A549 (cell line): ENCODE measurements around the gene B4GALT2. TPM values are rescaled to one million over a fixed set of nuclear protein-coding genes. Genes with fewer than 3 reads are reported as not detected.

Experiments
- ATAC-seq, 2 experiments: fragments of 200-7000 bp in 1 of 2; fragments of >200 bp in 1 of 2; cut with Nextera tagmentation in 1 of 2; cut with Tn5 transposase in 1 of 2; 3 replicates each; pipeline versions ENCODE4 v1.8.0 to v1.9.1; 2018 to 2020; ENCODE audit warnings: mild to moderate bottlenecking in 1 of 2, moderate library complexity in 1 of 2
- CTCF ChIA-PET: fragments of 300-600 bp; sonication (Branson Sonifier 250); formaldehyde crosslinking; extraction: SDS; loops from one replicate; lab custom pipeline; 2021; ENCODE audit warnings: antibody characterized with exemption, inconsistent platforms; lab: Yijun Ruan, JAX
- POLR2A ChIA-PET: fragments of 350-600 bp; formaldehyde crosslinking; extraction: SDS; loops from one replicate; lab custom pipeline; 2021; ENCODE audit warnings: antibody characterized with exemption, inconsistent platforms; lab: Yijun Ruan, JAX
- DNase-seq, 2 experiments: peaks; one replicate each; pipeline versions ENCODE4 v3.0.0 to v3.0.0-alpha.2; 2011 to 2016; ENCODE audit warnings: low read depth in 1 of 2, low spot score in 1 of 2
- FAIRE-seq: peaks from 2 replicates; lab custom pipeline; 2011; peaks lifted over from hg19 to GRCh38; lab: Jason Lieb, UNC
- H3K27ac ChIP-seq, 2 experiments: fragments of >200 bp; sonication (Bioruptor Twin); formaldehyde crosslinking; 3 replicates each; pipeline ENCODE4 v1.5.1; 2016 to 2017
- H3K4me1 ChIP-seq: fragments of >200 bp; sonication (Bioruptor Twin); formaldehyde crosslinking; 3 replicates; pipeline ENCODE4 v1.6.1; 2016
- H3K4me2 ChIP-seq: fragments of >200 bp; sonication (Bioruptor Twin); formaldehyde crosslinking; 3 replicates; pipeline ENCODE4 v1.6.1; 2016
- H3K4me3 ChIP-seq: fragments of >200 bp; sonication (Bioruptor Twin); formaldehyde crosslinking; 3 replicates; pipeline ENCODE4 v1.5.1; 2016
- H3K9me3 ChIP-seq: fragments of >200 bp; sonication (Bioruptor Twin); formaldehyde crosslinking; 3 replicates; pipeline ENCODE4 v1.6.1; 2016
- ATOH8 ChIP-seq: fragments of 250-450 bp; sonication (Bioruptor Pico); IDR thresholded peaks from 2 replicates; pipeline ENCODE4 v1.5.0; 2020; ENCODE audit warnings: low read depth, mild to moderate bottlenecking, moderate library complexity
- CBX8 ChIP-seq: fragments of 200-600 bp; sonication (generic); IDR thresholded peaks from 2 replicates; pipeline ENCODE4 v1.6.1; 2016
- CEBPB ChIP-seq, 2 experiments: fragments of >200 bp in 1 of 2; sonication (Bioruptor Twin) in 1 of 2; formaldehyde crosslinking in 1 of 2; IDR thresholded peaks; 2 replicates each; pipeline ENCODE4 v1.6.1; 2012 to 2016
- CHD2 ChIP-seq: fragments of 150-350 bp; IDR thresholded peaks from 2 replicates; pipeline ENCODE4 v1.6.1; 2014; ENCODE audit warnings: low read length; ENCODE audit not compliant: partially characterized antibody
- ELK1 ChIP-seq: fragments of 150-350 bp; IDR thresholded peaks from 2 replicates; pipeline ENCODE4 v1.6.1; 2014; ENCODE audit warnings: low read depth, mild to moderate bottlenecking, low read length
- HDAC2 ChIP-seq: fragments of 200-600 bp; sonication (generic); IDR thresholded peaks from 2 replicates; pipeline ENCODE4 v1.6.1; 2016
- HOXB5 ChIP-seq: fragments of 250-450 bp; sonication (Bioruptor Pico); IDR thresholded peaks from 2 replicates; pipeline ENCODE4 v1.5.0; 2020; ENCODE audit warnings: mild to moderate bottlenecking, moderate library complexity
- JUN ChIP-seq, 2 experiments: fragments of >200 bp; sonication (Bioruptor Twin); formaldehyde crosslinking; IDR thresholded peaks; 2 replicates in 1 of 2; 3 replicates in 1 of 2; pipeline ENCODE4 v1.6.1; 2016 to 2017
- KDM5A ChIP-seq: fragments of 200-600 bp; sonication (generic); IDR thresholded peaks from 2 replicates; pipeline ENCODE4 v1.6.1; 2016; ENCODE audit warnings: antibody characterized with exemption, mild to moderate bottlenecking
- MYC ChIP-seq: IDR thresholded peaks from 2 replicates; pipeline ENCODE4 v1.6.1; 2012; ENCODE audit warnings: mild to moderate bottlenecking, inconsistent platforms, low read length, improper control_type of control experiment, borderline replicate concordance
- NPAS2 ChIP-seq: fragments of 250-450 bp; sonication (Bioruptor Pico); IDR thresholded peaks from 2 replicates; pipeline ENCODE4 v1.8.0; 2022; ENCODE audit warnings: mild to moderate bottlenecking, moderate library complexity, borderline replicate concordance
- RARB ChIP-seq: fragments of 250-450 bp; sonication (Bioruptor Pico); IDR thresholded peaks from 2 replicates; pipeline ENCODE4 v1.8.0; 2021; ENCODE audit warnings: mild to moderate bottlenecking, moderate library complexity
- RCOR1 ChIP-seq: fragments of 150-350 bp; IDR thresholded peaks from 2 replicates; pipeline ENCODE4 v1.6.1; 2014; ENCODE audit warnings: antibody characterized with exemption, low read length, low read depth
- RFX5 ChIP-seq: fragments of 450-650 bp; IDR thresholded peaks from 2 replicates; pipeline ENCODE4 v1.7.1; 2014; ENCODE audit warnings: antibody characterized with exemption, mild to moderate bottlenecking, moderate library complexity
- SREBF2 ChIP-seq: fragments of 450-650 bp; IDR thresholded peaks from 2 replicates; pipeline ENCODE4 v1.6.1; 2014; ENCODE audit warnings: mild to moderate bottlenecking, moderate library complexity
- ZC3H11A ChIP-seq: fragments of 450-650 bp; IDR thresholded peaks from 2 replicates; pipeline ENCODE4 v1.6.1; 2014; ENCODE audit warnings: antibody characterized with exemption, mild to moderate bottlenecking
- ZNF302 ChIP-seq: fragments of 250-450 bp; sonication (Bioruptor Pico); IDR thresholded peaks from 2 replicates; pipeline ENCODE4 v1.9.0; 2021; ENCODE audit warnings: inconsistent platforms, mild to moderate bottlenecking, moderate library complexity
- ZSCAN20 ChIP-seq: fragments of 250-450 bp; sonication (Bioruptor Pico); IDR thresholded peaks from 2 replicates; pipeline ENCODE4 v1.8.0; 2022; ENCODE audit warnings: mild to moderate bottlenecking, moderate library complexity
- WGBS: methylation state at CpG from one replicate; pipeline ENCODE4 v1.1.6; 2017; ENCODE audit errors: missing lambda C conversion rate; 5-methylcytosine and 5-hydroxymethylcytosine counted together
- polyA plus RNA-seq, 4 experiments: library from polyadenylated mRNA; depleted of rRNA in 3 of 4; stranded (reverse); fragments of >200 nt; fragmentation: RNase III in 1 of 4; extraction: RNeasy Plus Mini Kit Qiagen cat#74134 plus additional on column Dnase treatment in 1 of 4; gene quantifications; 2 replicates in 3 of 4; 3 replicates in 1 of 4; pipeline ENCODE4 v1.2.3, GENCODE V29; 2011 to 2017
- TF ChIP-seq, protein P1 (sequence below): IDR thresholded peaks from 2 replicates; pipeline ENCODE4 v1.6.1; 2012

The B4GALT2 gene
- polyA plus RNA-seq, 2 of the 4 experiments (the other 2 are of a cell fraction): 19.0 to 35.8 TPM

DNA sequence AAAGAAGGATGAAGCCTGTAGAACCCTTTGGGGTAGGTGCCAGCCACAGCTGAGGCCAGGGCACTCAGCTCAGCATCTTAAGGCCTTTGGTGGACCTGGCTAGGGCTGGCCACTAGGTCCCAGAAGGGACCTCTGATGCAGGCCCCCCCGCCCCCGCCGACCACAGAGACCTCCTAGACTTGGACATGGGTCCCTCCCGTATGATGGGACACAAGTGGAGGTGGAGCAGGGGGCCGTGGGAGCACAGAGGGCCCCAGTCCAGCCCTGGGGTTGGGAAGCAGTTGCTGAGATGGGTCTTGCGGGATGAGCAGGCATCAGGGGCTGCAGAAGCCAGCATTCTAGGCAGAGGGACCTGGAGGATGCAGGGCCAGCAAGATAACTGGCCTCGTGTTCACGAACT is 3.2 kb downstream of the B4GALT2 start:
- CTCF ChIA-PET: no interaction called here
- Histone ChIP-seq H3K27ac (no peak overlapping the region), H3K4me3 (no peak overlapping the region), H3K4me2 (no peak overlapping the region)
- 91% methylated on average over 5 of the region's 8 CpGs for WGBS
- POLR2A ChIA-PET: no interaction called here
- FAIRE-seq (no peak), DNase-seq (no peak)
- TF ChIP-seq NPAS2 (no peak), ATOH8 (CRISPR knock-in tag) (no peak)
- TF ChIP-seq, all 56 proteins: peak for 0
- Histone ChIP-seq H3K9me3 (no peaks in the 10 kb centered on the region), H3K4me1 (peaks cover 40% of the 10 kb centered on the region; the same call in 2 of the 3 replicates)
- no peak for ATAC-seq

GRCh38 chr1:43982808-43983207 is 3.8 kb downstream of the B4GALT2 start:
- FAIRE-seq: no peak
- WGBS: 96% methylated on average over 15 of the region's 15 CpGs
- Histone ChIP-seq H3K4me3 (no peak overlapping the region), H3K27ac (no peak overlapping the region), H3K4me2 (no peak overlapping the region), H3K4me1 (peaks cover 38% of the 10 kb centered on the region; the same call in 2 of the 3 replicates), H3K9me3 (no peaks in the 10 kb centered on the region)
- POLR2A ChIA-PET: no interaction called here
- DNase-seq: no peak
- CTCF ChIA-PET: no interaction called here
- no peak for ATAC-seq
- TF ChIP-seq RCOR1: no peak
- no peak for TF ChIP-seq CEBPB (IDR thresholded peaks at IDR 0.05)
- TF ChIP-seq CBX8: no peak
- no peak for TF ChIP-seq ZC3H11A
- TF ChIP-seq HOXB5 (CRISPR knock-in tag): no peak
- TF ChIP-seq, protein P1, sequence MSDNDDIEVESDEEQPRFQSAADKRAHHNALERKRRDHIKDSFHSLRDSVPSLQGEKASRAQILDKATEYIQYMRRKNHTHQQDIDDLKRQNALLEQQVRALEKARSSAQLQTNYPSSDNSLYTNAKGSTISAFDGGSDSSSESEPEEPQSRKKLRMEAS: no peak
- no peak for TF ChIP-seq KDM5A
- no peak for TF ChIP-seq HDAC2
- TF ChIP-seq RFX5: no peak
- TF ChIP-seq ZNF302 (CRISPR knock-in tag): no peak
- TF ChIP-seq CHD2: no peak
- no peak for TF ChIP-seq JUN (IDR thresholded peaks at IDR 0.05)
- TF ChIP-seq ZSCAN20 (CRISPR knock-in tag): no peak

- ChIA-PET POLR2A (no interaction called here), CTCF (no interaction called here)
- DNase-seq (no peak), ATAC-seq (no peak), FAIRE-seq (no peak)
- no peak overlapping the region for H3K27ac ChIP-seq
- TF ChIP-seq MYC: no peak
- no peak overlapping the region for H3K4me3 ChIP-seq
- 91% methylated on average over 12 of the region's 12 CpGs for WGBS
- H3K4me1 ChIP-seq: peaks cover 32% of the 10 kb centered on the region; the same call in 2 of the 3 replicates
- H3K4me2 ChIP-seq: no peak overlapping the region
- no peaks in the 10 kb centered on the region for H3K9me3 ChIP-seq
These were observed 4.4 kb downstream of the B4GALT2 start for GRCh38 chr1:43983253-43983899.

GRCh38 chr1:43984855-43985254 is 5.8 kb downstream of the B4GALT2 start:
- DNase-seq (no peak), ATAC-seq (no peak), FAIRE-seq (no peak)
- no peak overlapping the region for H3K4me3 ChIP-seq
- ChIA-PET POLR2A (no interaction called here), CTCF (interaction anchor here (1.6 kb wide), 1 partner anchor 62 kb away, joined by 3 read pairs; no protein-coding TSS in a partner anchor)
- 88% methylated on average over 10 of the region's 16 CpGs for WGBS
- H3K9me3 ChIP-seq: no peaks in the 10 kb centered on the region
- no peak overlapping the region for H3K4me2 ChIP-seq
- H3K27ac ChIP-seq: no peak overlapping the region
- peaks cover 30% of the 10 kb centered on the region; the same call in 2 of the 3 replicates for H3K4me1 ChIP-seq
- TF ChIP-seq NPAS2 (no peak), ELK1 (no peak), RARB (no peak), SREBF2 (no peak), JUN (IDR thresholded peaks at IDR 0.05) (no peak)
